ENCODE results near the gene NEGR1. TPM values are rescaled to one million over a fixed set of nuclear protein-coding genes. Genes with fewer than 3 reads are reported as not detected.

Gene NEGR1
- total RNA-seq, 1 donor from 2014 or later, result 0.64 TPM

DNA sequence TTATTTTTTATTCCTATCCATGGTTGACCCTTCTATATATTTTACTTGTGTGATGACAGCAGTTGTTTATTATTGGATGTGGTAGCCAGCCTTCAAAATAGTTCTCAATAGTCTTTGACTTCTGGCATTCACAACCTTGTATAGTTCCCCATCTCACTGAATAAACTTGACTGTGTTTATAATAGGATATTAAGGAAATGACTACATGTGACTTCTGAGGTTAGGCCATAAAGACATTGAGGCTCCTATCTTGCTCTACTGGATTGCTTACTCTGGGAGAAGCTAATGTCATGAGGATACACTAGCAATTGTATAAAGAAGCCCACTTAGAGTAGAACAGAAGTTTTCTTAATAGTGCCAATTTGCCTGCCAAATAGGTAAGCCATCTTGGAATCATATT lies 231.8 kb downstream of the NEGR1 start:
- DNase-seq (ENCODE audit: low read depth in 2 of 2), result peak in 1 of 2 donors; percentile 73

- peak; percentile 31 to 55 for DNase-seq (ENCODE audit: low read depth in 2 of 2)
These were observed 244.5 kb downstream of the NEGR1 start for GRCh38 chr1:72037745-72038343.

GRCh38 chr1:72034827-72035226 lies 247.5 kb downstream of the NEGR1 start:
- no peak for DNase-seq (ENCODE audit: low read depth in 2 of 2)

DNA sequence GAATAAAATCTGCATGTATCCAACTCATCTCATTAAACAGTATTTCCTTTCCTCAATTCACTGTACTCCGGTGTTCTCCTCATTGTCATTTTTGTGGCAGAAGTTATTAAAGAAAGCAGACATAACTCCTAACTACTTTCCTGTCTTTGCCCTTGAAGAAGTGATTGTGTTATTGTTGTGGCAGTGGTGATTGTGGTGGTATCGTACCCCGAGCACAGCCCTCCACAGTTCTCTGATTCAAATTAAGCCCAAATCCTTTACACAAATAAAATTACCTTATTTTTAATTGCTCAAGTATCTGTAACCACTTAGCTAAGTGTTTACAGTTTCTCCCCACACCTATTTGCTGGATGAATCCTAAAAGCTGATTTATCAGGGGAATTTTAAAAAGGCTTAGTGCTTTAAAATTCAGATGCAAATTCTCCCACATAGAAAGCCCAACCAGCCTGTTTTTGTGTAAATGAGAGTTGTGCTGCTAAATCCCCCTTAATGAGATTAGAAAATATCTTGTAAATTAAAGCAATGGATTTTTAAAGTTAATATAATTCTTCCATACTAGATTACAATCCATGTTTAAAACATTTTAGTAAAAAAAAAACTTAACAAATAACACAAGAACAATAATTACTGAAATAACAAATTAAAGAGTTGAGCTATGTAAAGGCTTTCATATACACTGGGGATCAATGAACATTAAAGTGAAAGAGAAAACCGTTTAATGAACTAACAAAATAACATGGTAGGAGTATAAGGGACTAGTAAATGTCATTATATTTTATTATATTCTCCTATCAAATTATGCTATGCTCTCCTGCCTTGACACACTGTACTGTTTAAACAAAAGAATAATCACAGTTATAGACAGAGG lies 259.0 kb downstream of the NEGR1 start:
- DNase-seq (ENCODE audit: low read depth in 2 of 2), result no peak

DNA sequence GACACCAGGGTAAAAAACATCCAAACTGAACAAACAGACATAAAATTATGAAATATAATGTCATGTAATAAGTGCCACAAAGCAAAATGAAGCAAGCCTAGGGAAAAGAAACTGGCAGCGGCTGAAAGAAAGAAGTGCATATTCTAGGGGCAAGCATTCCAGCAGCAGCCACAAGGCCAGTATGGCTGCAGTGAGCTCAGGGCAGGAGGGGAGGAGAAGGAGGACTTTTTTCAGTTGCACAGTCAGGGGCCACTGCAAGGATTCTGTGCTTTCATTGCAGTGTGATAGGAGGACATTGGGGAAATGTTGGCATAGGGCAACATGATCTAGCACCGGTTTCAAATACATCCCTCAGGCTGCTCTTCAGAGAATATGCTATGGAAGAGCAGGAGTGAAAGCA lies 263.8 kb downstream of the NEGR1 start:
- DNase-seq (ENCODE audit: low read depth in 2 of 2), result no peak

DNA sequence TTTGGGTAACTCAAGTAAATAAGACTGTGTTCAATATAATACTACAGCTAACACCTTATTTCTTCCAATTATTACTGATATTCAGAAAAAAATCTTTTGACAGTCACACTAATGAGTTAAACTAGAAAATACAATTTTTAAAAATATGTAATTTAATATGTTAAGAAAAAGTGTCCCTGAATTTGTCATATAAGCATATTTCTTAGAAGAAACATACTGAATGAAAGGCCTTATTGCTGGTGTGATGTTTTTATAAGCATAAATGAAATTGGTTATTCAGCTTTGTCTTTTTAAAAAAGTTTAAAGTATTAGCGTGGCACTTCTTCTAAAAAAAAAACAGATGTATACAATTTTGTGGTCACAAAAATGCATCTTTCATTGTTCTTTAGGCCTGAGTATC lies 267.3 kb downstream of the NEGR1 start:
- DNase-seq (ENCODE audit: low read depth in 2 of 2), result no peak

- no peak for DNase-seq (ENCODE audit: low read depth in 2 of 2)
These were observed 269.2 kb downstream of the NEGR1 start for GRCh38 chr1:72013161-72013560.

- no peak for DNase-seq (ENCODE audit: low read depth in 2 of 2)
These were observed 270.6 kb downstream of the NEGR1 start for GRCh38 chr1:72011721-72012120.

DNA sequence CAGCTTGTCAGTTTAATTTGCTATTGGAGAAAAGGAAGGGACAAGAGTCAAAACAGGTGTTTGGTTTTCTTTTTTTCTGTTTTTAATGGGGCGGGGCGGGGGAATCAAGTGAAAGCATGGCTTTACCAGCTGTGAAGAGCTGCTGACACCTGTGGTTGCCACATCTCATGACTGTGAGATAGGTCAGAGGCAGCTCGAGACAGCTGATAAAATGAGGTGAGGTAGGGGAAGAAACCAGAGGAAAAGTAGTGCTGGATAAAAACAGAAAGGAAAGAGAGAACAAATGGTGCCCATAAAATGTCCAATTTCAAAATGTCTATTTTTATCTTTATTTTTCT lies 272.3 kb downstream of the NEGR1 start:
- DNase-seq (ENCODE audit: low read depth in 2 of 2), result no peak

DNA sequence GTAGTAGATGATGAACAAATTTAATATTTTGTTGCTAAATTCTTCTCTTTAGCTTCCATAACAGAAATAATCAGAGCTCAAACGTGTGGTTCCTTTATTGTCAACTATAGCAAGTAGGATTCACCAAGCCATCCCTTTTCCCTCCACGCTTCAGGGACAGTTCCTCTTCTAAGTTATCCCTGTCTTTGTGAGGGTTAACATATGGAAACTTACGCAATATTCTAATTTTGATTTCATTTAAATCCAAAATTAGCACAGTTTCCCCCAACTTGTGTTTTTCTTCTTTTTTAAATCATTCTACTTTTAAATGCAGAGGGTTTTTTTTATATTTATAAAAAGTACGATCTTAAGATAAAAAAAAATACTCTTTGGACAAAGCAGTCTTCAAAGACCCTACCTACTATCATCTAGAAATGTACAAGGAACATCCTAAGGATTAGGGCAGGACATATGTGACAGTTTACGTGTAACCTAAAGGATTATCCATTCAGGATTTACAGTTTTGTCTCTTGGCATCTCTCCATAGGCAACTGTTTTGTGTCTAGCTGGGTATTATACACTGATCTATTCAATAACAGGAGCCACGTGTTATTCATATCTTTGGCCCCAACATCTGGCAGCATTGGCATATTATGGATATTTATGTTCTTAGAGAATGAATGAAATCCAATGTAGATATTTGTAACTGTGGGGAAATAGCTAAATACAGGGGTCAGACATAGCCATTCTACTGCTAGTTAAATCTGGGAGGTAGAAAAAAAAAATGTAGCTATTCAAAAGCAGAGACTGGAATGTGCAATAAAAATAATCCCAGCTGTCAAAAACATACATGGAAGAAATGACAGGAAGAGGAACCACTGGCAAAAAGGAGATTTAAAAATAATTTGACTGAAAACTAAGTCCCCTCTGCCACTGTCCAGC lies 272.9 kb downstream of the NEGR1 start:
- DNase-seq (ENCODE audit: low read depth in 2 of 2), result peak in 1 of 2 donors; percentile 7

DNA sequence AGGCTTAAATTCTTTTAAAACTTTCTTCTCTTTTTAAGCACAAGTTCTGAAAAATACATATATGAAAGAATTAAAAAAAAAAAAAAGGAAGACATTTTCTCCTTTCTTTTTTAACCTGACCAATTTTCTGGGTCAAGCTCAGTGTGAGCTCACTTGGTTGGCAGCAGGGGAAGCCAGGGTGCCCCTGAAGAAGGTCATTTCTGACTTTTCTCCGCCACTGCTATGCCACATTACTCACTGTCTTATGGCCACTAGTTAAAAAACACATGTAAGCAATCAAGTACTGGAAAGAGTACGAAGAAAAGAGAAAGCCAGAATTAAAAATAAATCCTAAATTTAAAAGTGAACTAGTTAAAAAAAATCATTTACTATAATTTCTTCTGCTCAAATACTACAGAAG lies 275.0 kb downstream of the NEGR1 start:
- DNase-seq (ENCODE audit: low read depth in 2 of 2), result no peak

- no peak for DNase-seq (ENCODE audit: low read depth in 2 of 2)
These were observed 276.2 kb downstream of the NEGR1 start for GRCh38 chr1:72006092-72006491.

- DNase-seq (ENCODE audit: low read depth in 2 of 2), result no peak
These were observed 279.2 kb downstream of the NEGR1 start for GRCh38 chr1:72003092-72003491.

- DNase-seq (ENCODE audit: low read depth in 2 of 2), result peak in 1 of 2 donors; percentile 9
These were observed 281.5 kb downstream of the NEGR1 start for GRCh38 chr1:72000809-72001208.

DNA sequence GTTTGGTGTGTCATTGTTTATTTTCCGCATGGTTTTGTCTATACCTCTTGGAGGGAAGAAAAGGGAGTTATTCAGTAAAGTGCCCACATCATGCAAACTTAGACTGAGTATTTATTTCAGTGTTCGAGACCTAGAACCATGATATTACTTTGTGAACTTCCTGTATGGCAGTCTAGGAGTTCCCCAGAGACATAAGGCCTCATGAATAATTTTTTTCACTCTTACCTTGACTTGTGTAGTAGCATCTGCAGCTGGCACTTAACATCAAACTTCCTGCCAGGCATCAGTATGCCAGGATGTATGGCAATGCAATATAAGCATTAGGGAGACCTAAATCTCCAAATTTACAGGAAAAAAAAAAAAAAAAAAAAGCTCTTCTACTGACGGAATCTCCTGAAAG lies 287.7 kb downstream of the NEGR1 start:
- no peak for DNase-seq (ENCODE audit: low read depth in 2 of 2)

GRCh38 chr1:71987181-71987580 lies 295.2 kb downstream of the NEGR1 start:
- DNase-seq (ENCODE audit: low read depth in 2 of 2), result no peak

DNA sequence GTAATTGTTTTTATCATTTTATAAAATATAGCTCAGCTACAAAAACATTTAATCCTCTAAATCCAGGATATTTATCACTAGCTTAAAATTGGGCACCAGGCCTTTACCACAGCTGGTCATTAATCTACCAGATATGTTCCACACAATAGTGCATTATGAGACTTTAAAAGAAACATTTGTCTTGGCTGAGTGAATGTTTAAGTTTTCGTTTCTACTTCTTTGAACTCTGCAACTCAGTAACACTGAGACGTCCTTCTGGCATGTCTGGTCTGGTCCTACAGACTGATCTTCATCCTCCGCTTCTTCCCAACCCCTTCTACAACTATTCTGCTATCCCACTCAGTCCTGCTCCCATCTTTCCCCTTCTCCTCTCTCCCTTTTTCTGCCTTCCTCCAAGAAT lies 296.2 kb downstream of the NEGR1 start:
- no peak for DNase-seq (ENCODE audit: low read depth in 2 of 2)

DNA sequence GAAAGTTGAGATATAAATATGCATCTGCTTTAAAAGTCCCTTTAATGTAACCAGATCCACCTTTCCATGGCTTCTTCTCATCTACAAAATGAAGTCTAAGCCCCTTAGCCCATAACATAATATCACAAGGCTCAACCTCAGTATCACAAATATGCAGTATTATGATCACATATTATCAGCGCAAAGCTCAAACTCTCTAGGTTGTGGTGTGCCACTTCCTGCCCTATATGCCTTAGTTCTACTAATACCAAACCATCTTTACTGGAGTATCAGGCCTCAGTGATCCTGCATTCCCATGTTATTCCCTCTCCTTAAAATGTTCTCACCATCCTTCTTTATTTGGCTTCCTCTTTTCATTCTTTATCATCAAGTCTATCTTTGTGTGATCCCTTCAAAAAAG lies 301.8 kb downstream of the NEGR1 start:
- DNase-seq (ENCODE audit: low read depth in 2 of 2), result no peak

- no peak for DNase-seq (ENCODE audit: low read depth in 2 of 2)
These were observed 302.5 kb downstream of the NEGR1 start for GRCh38 chr1:71979882-71980281.

DNA sequence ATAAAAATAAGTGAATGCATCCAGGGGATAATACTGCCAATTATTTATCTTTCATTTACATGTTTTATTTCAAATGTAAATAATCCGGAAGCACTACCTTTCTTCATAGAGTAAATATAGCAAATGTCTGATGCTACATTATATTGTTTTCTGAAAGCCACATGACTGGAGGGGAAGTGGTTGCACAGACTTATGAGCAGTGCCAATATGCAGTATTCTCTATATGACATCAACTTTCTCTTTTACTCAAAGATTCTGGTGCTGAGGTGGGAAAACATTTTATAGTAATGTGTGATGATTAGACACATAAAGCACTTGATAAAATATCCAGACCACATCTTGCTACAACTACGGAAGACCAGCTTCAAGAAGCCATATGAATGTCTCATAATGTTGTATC lies 314.7 kb downstream of the NEGR1 start:
- no peak for DNase-seq (ENCODE audit: low read depth in 2 of 2)

GRCh38 chr1:71964188-71964587 lies 318.2 kb downstream of the NEGR1 start:
- no peak for DNase-seq (ENCODE audit: low read depth in 2 of 2)

GRCh38 chr1:71956613-71957285 lies 325.6 kb downstream of the NEGR1 start:
- DNase-seq (ENCODE audit: low read depth in 2 of 2), result no peak

All from dermis microvascular lymphatic vessel endothelial cell (primary cell).